Endothelial cell of umbilical vein (primary cell): ENCODE measurements around the gene ZNF148. TPM values are rescaled to one million over a fixed set of nuclear protein-coding genes. Genes with fewer than 3 reads are reported as not detected.

ENCODE experiments used
- BruUV-seq: library from RNA; stranded (reverse); fragments of 400-500 nt; replicated peaks from 2 replicates; lab custom pipeline; 2021; lab: Mats Ljungman, UMichigan
- CTCF ChIA-PET: fragments of 300-600, 350-600 bp; sonication (Branson Sonifier 250); formaldehyde crosslinking; loops from one replicate; lab custom pipeline; 2021; ENCODE audit warnings: antibody characterized with exemption, inconsistent platforms; lab: Charles Lee
- POLR2A ChIA-PET: fragments of 300-600, 350-600 bp; sonication (Branson Sonifier 250); formaldehyde crosslinking; loops from one replicate; lab custom pipeline; 2021; ENCODE audit warnings: antibody characterized with exemption, inconsistent platforms; lab: Charles Lee
- DNase-seq: peaks from one replicate; pipeline ENCODE4 v3.0.0-alpha.2; 2011; ENCODE audit warnings: low read depth, low spot score
- FAIRE-seq: peaks from 2 replicates; lab custom pipeline; 2011; peaks lifted over from hg19 to GRCh38; lab: Jason Lieb, UNC
- H2AFZ ChIP-seq: 2 replicates; pipeline ENCODE4 v1.6.0; 2012; ENCODE audit warnings: low read depth, low read length, control low read depth, inconsistent platforms
- H3K27ac ChIP-seq: 2 replicates; pipeline ENCODE4 v1.5.1; 2011; ENCODE audit warnings: low read depth, mild to moderate bottlenecking, control low read depth, low read length, moderate library complexity; ENCODE audit not compliant: insufficient read depth
- H3K27me3 ChIP-seq, 2 experiments: 2 replicates each; pipeline versions ENCODE4 v1.6.0 to v1.6.1; 2011; ENCODE audit warnings: low read length in 2 of 2, mixed read lengths in 1 of 2; ENCODE audit not compliant: control insufficient read depth in 2 of 2, insufficient read depth in 2 of 2
- H3K36me3 ChIP-seq, 2 experiments: 2 replicates in 1 of 2; 3 replicates in 1 of 2; pipeline ENCODE4 v1.5.1; 2011; ENCODE audit warnings: low read length in 2 of 2, mild to moderate bottlenecking in 1 of 2, moderate library complexity in 1 of 2; ENCODE audit not compliant: control insufficient read depth in 2 of 2, insufficient read depth in 2 of 2; ENCODE audit errors: extremely low read depth in 1 of 2
- H3K4me1 ChIP-seq: 3 replicates; pipeline ENCODE4 v1.5.1; 2011; ENCODE audit warnings: mild to moderate bottlenecking, low read length; ENCODE audit not compliant: control insufficient read depth, insufficient read depth; ENCODE audit errors: extremely low read depth
- H3K4me2 ChIP-seq: 2 replicates; pipeline ENCODE4 v1.6.1; 2011; ENCODE audit warnings: low read length, control low read depth, mixed read lengths; ENCODE audit not compliant: insufficient read depth
- H3K4me3 ChIP-seq, 3 experiments: fragments of 200-600 bp in 1 of 3; sonication (generic), shearing (Covaris generic) in 1 of 3; replicated peaks in 1 of 3; 2 replicates each; pipeline ENCODE4 v1.5.1; 2011 to 2016; ENCODE audit warnings: control low read depth in 3 of 3, low read length in 3 of 3, mild to moderate bottlenecking in 2 of 3, inconsistent platforms in 1 of 3, low read depth in 1 of 3, moderate library complexity in 1 of 3; ENCODE audit not compliant: insufficient read depth in 1 of 3
- H3K79me2 ChIP-seq: 2 replicates; pipeline ENCODE4 v1.6.0; 2012; ENCODE audit warnings: low read length, inconsistent platforms; ENCODE audit not compliant: control insufficient read depth, insufficient read depth
- H3K9ac ChIP-seq: replicated peaks from 2 replicates; pipeline ENCODE3; 2011; ENCODE audit warnings: low read length, control low read depth; ENCODE audit not compliant: insufficient read depth; ENCODE audit errors: extremely low read depth
- H3K9me1 ChIP-seq: replicated peaks from 3 replicates; pipeline ENCODE4 v1.6.0; 2011; ENCODE audit warnings: mild to moderate bottlenecking, low read length; ENCODE audit not compliant: control insufficient read depth, insufficient read depth; ENCODE audit errors: extremely low read depth
- H3K9me3 ChIP-seq: replicated peaks from 2 replicates; pipeline ENCODE4 v1.5.1; 2012; ENCODE audit warnings: low read length, inconsistent platforms; ENCODE audit not compliant: control insufficient read depth, insufficient read depth
- H4K20me1 ChIP-seq: replicated peaks from 2 replicates; pipeline ENCODE3; 2011; ENCODE audit warnings: mild to moderate bottlenecking, low read length; ENCODE audit not compliant: control insufficient read depth, insufficient read depth; ENCODE audit errors: extremely low read depth
- FOS ChIP-seq: IDR thresholded peaks from 2 replicates; pipeline ENCODE4 v1.6.1; 2011; ENCODE audit warnings: mild to moderate bottlenecking, low read length, moderate library complexity, borderline replicate concordance; ENCODE audit not compliant: insufficient read depth
- JUN ChIP-seq: IDR thresholded peaks from 2 replicates; pipeline ENCODE4 v1.6.1; 2011; ENCODE audit warnings: borderline replicate concordance, low read depth; ENCODE audit not compliant: insufficient read length, insufficient read depth
- MYC ChIP-seq: IDR thresholded peaks from one replicate; pipeline ENCODE4 v1.6.1; 2011; ENCODE audit warnings: mild to moderate bottlenecking, low read depth, low read length
- POLR2A ChIP-seq: IDR thresholded peaks from 2 replicates; pipeline ENCODE4 v1.6.1; 2012; ENCODE audit warnings: low read depth, mild to moderate bottlenecking, control low read depth, low read length
- dilution Hi-C: fragments of 300-500 bp; cut with MboI; formaldehyde crosslinking; loops from one replicate; pipeline ENCODE4 v1.15.0; 2019; ENCODE audit warnings: low sequenced_read_pairs; ENCODE audit not compliant: extremely low pct_ligation_motif_present
- intact Hi-C: fragments of 100-400 bp; cut with micrococcal nuclease; formaldehyde crosslinking; loops from one replicate; pipeline ENCODE4 v1.10.0; 2022
- polyA plus RNA-seq, 4 experiments: library from polyadenylated mRNA; depleted of rRNA in 3 of 4; stranded (reverse) in 3 of 4; unstranded in 1 of 4; fragments of >200 nt; gene quantifications; 2 replicates each; pipeline versions ENCODE4 v1.2.1 to v1.2.3, GENCODE V29; 2011 to 2012; ENCODE audit warnings: missing spikeins in 1 of 4
- total RNA-seq: library from RNA; stranded (reverse); gene quantifications from 2 replicates; pipeline ENCODE4 v1.2.3, GENCODE V29; 2021
- TF ChIP-seq, protein P1 (sequence below): IDR thresholded peaks from 2 replicates; pipeline ENCODE4 v1.6.1; 2011; ENCODE audit not compliant: insufficient read depth, insufficient read length
- TF ChIP-seq, protein P2 (sequence below), 2 donors: IDR thresholded peaks; 1 replicate in 1 of 2; 2 replicates in 1 of 2; pipeline ENCODE4 v1.5.1; 2011; ENCODE audit warnings: low read length in 2 of 2, mild to moderate bottlenecking in 2 of 2, moderate library complexity in 2 of 2, control low read depth in 1 of 2, inconsistent platforms in 1 of 2, low read depth in 1 of 2; ENCODE audit not compliant: insufficient read depth in 1 of 2; ENCODE audit errors: extremely low read depth in 1 of 2

The ZNF148 gene
- total and polyA plus RNA-seq, 2 donors (not counting 3 experiments of a cell fraction or from before 2014, with no cell fraction given): 8.0 to 41.3 TPM

DNA sequence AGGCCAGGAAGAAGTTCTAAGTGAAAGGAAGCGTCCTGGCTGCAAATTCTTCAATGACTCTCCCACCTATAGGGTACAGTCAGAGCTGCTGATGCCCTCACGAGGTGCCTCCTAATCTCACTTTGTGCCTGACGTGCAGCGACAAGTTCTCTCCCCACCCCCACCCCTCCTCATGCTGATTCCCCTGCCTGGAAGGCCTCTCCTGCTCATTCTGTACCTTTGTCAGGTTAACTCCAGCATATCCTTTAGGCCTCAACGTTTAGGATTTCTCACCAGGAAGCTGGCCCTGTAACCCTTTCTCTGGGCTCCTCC lies 187.6 kb downstream of the ZNF148 start:
- dilution Hi-C loops: no loop called here
- FAIRE-seq (no peak), DNase-seq (no peak)
- intact Hi-C loops: no loop called here
- H3K4me3 ChIP-seq: no peak overlapping the region
- H3K4me1 ChIP-seq: no peaks in the 10 kb centered on the region
- no peaks in the 10 kb centered on the region for H4K20me1 ChIP-seq
- no peaks in the 10 kb centered on the region for H3K9me3 ChIP-seq
- BruUV-seq: no TSS peak
- ChIA-PET CTCF (interaction anchor here (1.2 kb wide), 1 partner anchor 8 kb away, joined by 4 read pairs; no protein-coding TSS in a partner anchor), POLR2A (no interaction called here)
- no peak overlapping the region for H3K9ac ChIP-seq
- no peaks in the 10 kb centered on the region for H3K9me1 ChIP-seq
- H3K79me2 ChIP-seq: no peaks in the 10 kb centered on the region
- H3K27ac ChIP-seq: no peak overlapping the region
- peaks cover 0 to 7% of the 10 kb centered on the region in 2 experiments for H3K27me3 ChIP-seq
- no peak for TF ChIP-seq POLR2A
- TF ChIP-seq JUN: no peak
- TF ChIP-seq, protein P1, sequence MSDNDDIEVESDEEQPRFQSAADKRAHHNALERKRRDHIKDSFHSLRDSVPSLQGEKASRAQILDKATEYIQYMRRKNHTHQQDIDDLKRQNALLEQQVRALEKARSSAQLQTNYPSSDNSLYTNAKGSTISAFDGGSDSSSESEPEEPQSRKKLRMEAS: no peak
- no peak for TF ChIP-seq MYC
- TF ChIP-seq, protein P2, sequence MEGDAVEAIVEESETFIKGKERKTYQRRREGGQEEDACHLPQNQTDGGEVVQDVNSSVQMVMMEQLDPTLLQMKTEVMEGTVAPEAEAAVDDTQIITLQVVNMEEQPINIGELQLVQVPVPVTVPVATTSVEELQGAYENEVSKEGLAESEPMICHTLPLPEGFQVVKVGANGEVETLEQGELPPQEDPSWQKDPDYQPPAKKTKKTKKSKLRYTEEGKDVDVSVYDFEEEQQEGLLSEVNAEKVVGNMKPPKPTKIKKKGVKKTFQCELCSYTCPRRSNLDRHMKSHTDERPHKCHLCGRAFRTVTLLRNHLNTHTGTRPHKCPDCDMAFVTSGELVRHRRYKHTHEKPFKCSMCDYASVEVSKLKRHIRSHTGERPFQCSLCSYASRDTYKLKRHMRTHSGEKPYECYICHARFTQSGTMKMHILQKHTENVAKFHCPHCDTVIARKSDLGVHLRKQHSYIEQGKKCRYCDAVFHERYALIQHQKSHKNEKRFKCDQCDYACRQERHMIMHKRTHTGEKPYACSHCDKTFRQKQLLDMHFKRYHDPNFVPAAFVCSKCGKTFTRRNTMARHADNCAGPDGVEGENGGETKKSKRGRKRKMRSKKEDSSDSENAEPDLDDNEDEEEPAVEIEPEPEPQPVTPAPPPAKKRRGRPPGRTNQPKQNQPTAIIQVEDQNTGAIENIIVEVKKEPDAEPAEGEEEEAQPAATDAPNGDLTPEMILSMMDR (IDR thresholded peaks at IDR 0.05; ENCODE audit: extremely low read depth in 1 of 2, insufficient read depth in 1 of 2, low read depth in 1 of 2, low read length in 2 of 2): no peak
- TF ChIP-seq FOS: no peak
- H3K36me3 ChIP-seq: no peaks in the 10 kb centered on the region
- no peak overlapping the region for H3K4me2 ChIP-seq
- no peak overlapping the region for H2AFZ ChIP-seq
